WTC11 (cell line): Measurements from ENCODE around the gene TMEM181.

Experiments
- CREB1 ChIP-seq: sonication (generic); formaldehyde crosslinking; IDR thresholded peaks from 2 replicates; pipeline ENCODE4 v1.8.0; 2023; ENCODE audit warnings: mild to moderate bottlenecking, missing genetic modification reagents
- CTCF ChIP-seq: fragments of 200-600 bp; IDR thresholded peaks from 2 replicates; pipeline ENCODE4 v1.8.0; 2022; ENCODE audit warnings: antibody characterized with exemption
- HMGA2 ChIP-seq: fragments of 250-450 bp; sonication (Bioruptor Pico); IDR thresholded peaks from 2 replicates; pipeline ENCODE4 v1.4.0; 2021; ENCODE audit warnings: mild to moderate bottlenecking, moderate library complexity
- MAX ChIP-seq: sonication (generic); formaldehyde crosslinking; IDR thresholded peaks from 2 replicates; pipeline ENCODE4 v1.8.0; 2022; ENCODE audit warnings: mild to moderate bottlenecking, missing genetic modification reagents
- NFE2L1 ChIP-seq: sonication (generic); formaldehyde crosslinking; IDR thresholded peaks from 2 replicates; pipeline ENCODE4 v1.8.1; 2023; ENCODE audit warnings: missing genetic modification reagents
- NFYB ChIP-seq: sonication (generic); formaldehyde crosslinking; conservative IDR thresholded peaks from 2 replicates; pipeline ENCODE4 v1.8.0; 2022; ENCODE audit warnings: low read depth, missing genetic modification reagents
- SMAD3 ChIP-seq: sonication (generic); formaldehyde crosslinking; IDR thresholded peaks from 2 replicates; pipeline ENCODE4 v1.8.0; 2022; ENCODE audit warnings: missing genetic modification reagents, mild to moderate bottlenecking, borderline replicate concordance
- ZBTB21 ChIP-seq: sonication (generic); formaldehyde crosslinking; IDR thresholded peaks from 2 replicates; pipeline ENCODE4 v1.8.1; 2023; ENCODE audit warnings: mild to moderate bottlenecking, missing genetic modification reagents, borderline replicate concordance
- ZNF671 ChIP-seq: fragments of 250-450 bp; sonication (Bioruptor Pico); IDR thresholded peaks from 2 replicates; pipeline ENCODE4 v1.8.0; 2021; ENCODE audit warnings: mild to moderate bottlenecking
- TF ChIP-seq, protein P1 (sequence below): fragments of 250-450 bp; sonication (Bioruptor Pico); IDR thresholded peaks from 2 replicates; pipeline ENCODE4 v1.9.0; 2021; ENCODE audit warnings: mild to moderate bottlenecking, borderline replicate concordance
- TF ChIP-seq, protein P2 (sequence below): sonication (generic); formaldehyde crosslinking; IDR thresholded peaks from 2 replicates; pipeline ENCODE4 v1.8.1; 2022; ENCODE audit warnings: low read depth, missing genetic modification reagents, borderline replicate concordance

DNA sequence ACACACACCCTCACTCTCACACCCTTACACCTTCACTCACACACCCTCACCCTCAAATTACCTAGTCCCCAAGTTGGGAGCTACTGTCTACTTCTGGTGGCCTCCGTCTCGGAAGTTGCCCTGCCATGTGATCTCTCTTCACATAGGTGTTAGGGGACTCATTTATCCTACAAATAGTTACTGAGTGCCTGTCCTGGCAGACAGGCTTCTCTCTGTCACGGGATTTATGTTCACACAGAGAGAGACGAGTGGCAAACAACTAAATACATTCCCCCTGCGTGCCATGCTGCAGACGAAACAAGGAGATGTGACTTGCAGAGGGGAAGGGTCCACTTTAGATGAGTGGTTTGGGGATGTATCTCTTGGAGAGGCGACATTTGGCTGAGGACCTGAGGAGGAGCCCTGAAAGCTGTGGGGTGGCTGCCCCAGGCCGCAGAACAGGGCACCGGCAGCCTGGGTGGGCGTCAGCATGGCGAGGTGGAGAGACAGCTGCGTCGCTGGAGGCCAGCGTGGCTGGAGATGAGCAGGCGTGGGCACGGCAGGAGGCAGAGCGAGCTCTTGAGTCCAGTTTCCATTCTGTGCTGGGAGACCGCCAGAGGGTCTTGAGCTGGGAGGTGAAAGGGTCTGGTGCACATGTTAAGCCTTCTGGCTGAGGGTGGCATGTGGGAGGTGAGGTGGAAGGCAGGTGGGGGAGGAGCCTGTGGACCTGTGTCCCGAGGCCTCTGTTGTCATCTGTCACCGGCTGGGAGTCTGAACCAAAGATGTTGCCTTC is 67.5 kb downstream of the TMEM181 start:
- TF ChIP-seq MAX (CRISPR knock-in tag) (no peak), SMAD3 (CRISPR knock-in tag) (no peak), CTCF (no peak), CREB1 (CRISPR knock-in tag) (no peak), NFE2L1 (no peak), HMGA2 (CRISPR knock-in tag) (no peak), NFYB (CRISPR knock-in tag) (no peak), ZBTB21 (CRISPR knock-in tag) (no peak), ZNF671 (CRISPR knock-in tag) (no peak)
- TF ChIP-seq, protein P1, sequence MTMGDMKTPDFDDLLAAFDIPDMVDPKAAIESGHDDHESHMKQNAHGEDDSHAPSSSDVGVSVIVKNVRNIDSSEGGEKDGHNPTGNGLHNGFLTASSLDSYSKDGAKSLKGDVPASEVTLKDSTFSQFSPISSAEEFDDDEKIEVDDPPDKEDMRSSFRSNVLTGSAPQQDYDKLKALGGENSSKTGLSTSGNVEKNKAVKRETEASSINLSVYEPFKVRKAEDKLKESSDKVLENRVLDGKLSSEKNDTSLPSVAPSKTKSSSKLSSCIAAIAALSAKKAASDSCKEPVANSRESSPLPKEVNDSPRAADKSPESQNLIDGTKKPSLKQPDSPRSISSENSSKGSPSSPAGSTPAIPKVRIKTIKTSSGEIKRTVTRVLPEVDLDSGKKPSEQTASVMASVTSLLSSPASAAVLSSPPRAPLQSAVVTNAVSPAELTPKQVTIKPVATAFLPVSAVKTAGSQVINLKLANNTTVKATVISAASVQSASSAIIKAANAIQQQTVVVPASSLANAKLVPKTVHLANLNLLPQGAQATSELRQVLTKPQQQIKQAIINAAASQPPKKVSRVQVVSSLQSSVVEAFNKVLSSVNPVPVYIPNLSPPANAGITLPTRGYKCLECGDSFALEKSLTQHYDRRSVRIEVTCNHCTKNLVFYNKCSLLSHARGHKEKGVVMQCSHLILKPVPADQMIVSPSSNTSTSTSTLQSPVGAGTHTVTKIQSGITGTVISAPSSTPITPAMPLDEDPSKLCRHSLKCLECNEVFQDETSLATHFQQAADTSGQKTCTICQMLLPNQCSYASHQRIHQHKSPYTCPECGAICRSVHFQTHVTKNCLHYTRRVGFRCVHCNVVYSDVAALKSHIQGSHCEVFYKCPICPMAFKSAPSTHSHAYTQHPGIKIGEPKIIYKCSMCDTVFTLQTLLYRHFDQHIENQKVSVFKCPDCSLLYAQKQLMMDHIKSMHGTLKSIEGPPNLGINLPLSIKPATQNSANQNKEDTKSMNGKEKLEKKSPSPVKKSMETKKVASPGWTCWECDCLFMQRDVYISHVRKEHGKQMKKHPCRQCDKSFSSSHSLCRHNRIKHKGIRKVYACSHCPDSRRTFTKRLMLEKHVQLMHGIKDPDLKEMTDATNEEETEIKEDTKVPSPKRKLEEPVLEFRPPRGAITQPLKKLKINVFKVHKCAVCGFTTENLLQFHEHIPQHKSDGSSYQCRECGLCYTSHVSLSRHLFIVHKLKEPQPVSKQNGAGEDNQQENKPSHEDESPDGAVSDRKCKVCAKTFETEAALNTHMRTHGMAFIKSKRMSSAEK (CRISPR knock-in tag) = no peak
- TF ChIP-seq, protein P2, sequence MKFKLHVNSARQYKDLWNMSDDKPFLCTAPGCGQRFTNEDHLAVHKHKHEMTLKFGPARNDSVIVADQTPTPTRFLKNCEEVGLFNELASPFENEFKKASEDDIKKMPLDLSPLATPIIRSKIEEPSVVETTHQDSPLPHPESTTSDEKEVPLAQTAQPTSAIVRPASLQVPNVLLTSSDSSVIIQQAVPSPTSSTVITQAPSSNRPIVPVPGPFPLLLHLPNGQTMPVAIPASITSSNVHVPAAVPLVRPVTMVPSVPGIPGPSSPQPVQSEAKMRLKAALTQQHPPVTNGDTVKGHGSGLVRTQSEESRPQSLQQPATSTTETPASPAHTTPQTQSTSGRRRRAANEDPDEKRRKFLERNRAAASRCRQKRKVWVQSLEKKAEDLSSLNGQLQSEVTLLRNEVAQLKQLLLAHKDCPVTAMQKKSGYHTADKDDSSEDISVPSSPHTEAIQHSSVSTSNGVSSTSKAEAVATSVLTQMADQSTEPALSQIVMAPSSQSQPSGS = no peak
